Measurements from ENCODE around the gene TANC2.

The TANC2 gene

GRCh38 chr17:63015824-63016223 lies 49.8 kb downstream of the TANC2 start:
- no peak for DNase-seq

Data from activated naive CD4-positive, alpha-beta T cell (primary cell).